SK-N-SH treated with all-trans-retinoic acid at 6 μM for 48 hours (cell line): ENCODE data around the gene CYSRT1.

Experiments
- ATAC-seq: fragments of 200-7000 bp; cut with Tn5 transposase; 3 replicates; pipeline ENCODE4 v1.9.1; 2020; ENCODE audit warnings: mild to moderate bottlenecking, moderate library complexity
- ARNTL ChIP-seq: fragments of 450-650 bp; formaldehyde crosslinking; IDR thresholded peaks from 2 replicates; pipeline ENCODE4 v1.5.0; 2020; ENCODE audit warnings: low read depth, mild to moderate bottlenecking, moderate library complexity, borderline replicate concordance
- CSDC2 ChIP-seq: fragments of 250-450 bp; sonication (Bioruptor Pico); IDR thresholded peaks from 2 replicates; pipeline ENCODE4 v1.5.0; 2020; ENCODE audit warnings: mild to moderate bottlenecking, moderate library complexity
- ESRRG ChIP-seq: fragments of 250-450 bp; sonication (Bioruptor Pico); IDR thresholded peaks from 2 replicates; pipeline ENCODE4 v1.6.1; 2021; ENCODE audit warnings: mild to moderate bottlenecking
- GLIS3 ChIP-seq: fragments of 250-450 bp; sonication (Bioruptor Pico); IDR thresholded peaks from 2 replicates; pipeline ENCODE4 v1.5.0; 2020; ENCODE audit warnings: mild to moderate bottlenecking, moderate library complexity
- ISL1 ChIP-seq: fragments of 250-450 bp; sonication (Bioruptor Pico); IDR thresholded peaks from 2 replicates; pipeline ENCODE4 v2.1.2; 2022; ENCODE audit warnings: mild to moderate bottlenecking, moderate library complexity
- OSR1 ChIP-seq: fragments of 250-450 bp; sonication (Bioruptor Pico); IDR thresholded peaks from 2 replicates; pipeline ENCODE4 v1.8.0; 2022; ENCODE audit warnings: moderate library complexity, mild to moderate bottlenecking, inconsistent platforms
- POU6F1 ChIP-seq: fragments of 250-450 bp; sonication (Bioruptor Pico); IDR thresholded peaks from 2 replicates; pipeline ENCODE4 v1.8.0; 2021; ENCODE audit warnings: low read depth, mild to moderate bottlenecking, moderate library complexity, borderline replicate concordance
- RARB ChIP-seq: fragments of 250-450 bp; sonication (Bioruptor Pico); IDR thresholded peaks from 2 replicates; pipeline ENCODE4 v1.8.0; 2021; ENCODE audit warnings: mild to moderate bottlenecking, moderate library complexity
- SNAI2 ChIP-seq: fragments of 250-450 bp; sonication (Bioruptor Pico); IDR thresholded peaks from 2 replicates; pipeline ENCODE4 v1.5.0; 2020; ENCODE audit warnings: mild to moderate bottlenecking, moderate library complexity
- TCF4 ChIP-seq: fragments of 250-450 bp; sonication (Bioruptor Pico); IDR thresholded peaks from 2 replicates; pipeline ENCODE4 v1.8.0; 2021; ENCODE audit warnings: mild to moderate bottlenecking, moderate library complexity, borderline replicate concordance
- TOX ChIP-seq: fragments of 250-450 bp; sonication (Bioruptor Pico); IDR thresholded peaks from 2 replicates; pipeline ENCODE4 v1.8.0; 2021; ENCODE audit warnings: mild to moderate bottlenecking, moderate library complexity, borderline replicate concordance
- ZC3H10 ChIP-seq: fragments of 250-450 bp; sonication (Bioruptor Pico); IDR thresholded peaks from 2 replicates; pipeline ENCODE4 v1.5.1; 2021; ENCODE audit warnings: mild to moderate bottlenecking, moderate library complexity
- ZFP30 ChIP-seq: fragments of 450-650 bp; formaldehyde crosslinking; IDR thresholded peaks from 2 replicates; pipeline ENCODE4 v1.5.0; 2022; ENCODE audit warnings: mild to moderate bottlenecking, moderate library complexity
- ZNF70 ChIP-seq: fragments of 450-650 bp; formaldehyde crosslinking; IDR thresholded peaks from 2 replicates; pipeline ENCODE4 v1.5.0; 2020; ENCODE audit warnings: mild to moderate bottlenecking, moderate library complexity
- ZNF8 ChIP-seq: fragments of 450-650 bp; formaldehyde crosslinking; IDR thresholded peaks from 2 replicates; pipeline ENCODE4 v1.5.0; 2020; ENCODE audit warnings: mild to moderate bottlenecking, moderate library complexity
- TF ChIP-seq, protein P1 (sequence below): fragments of 250-450 bp; sonication (Bioruptor Pico); IDR thresholded peaks from 2 replicates; pipeline ENCODE4 v1.8.0; 2020; ENCODE audit warnings: mild to moderate bottlenecking, moderate library complexity, borderline replicate concordance
- TF ChIP-seq, protein P2 (sequence below): fragments of 250-450 bp; sonication (Bioruptor Pico); IDR thresholded peaks from 2 replicates; pipeline ENCODE4 v1.5.0; 2020; ENCODE audit warnings: mild to moderate bottlenecking, moderate library complexity

The CYSRT1 gene

GRCh38 chr9:137213160-137214060, 11.6 kb upstream of the CYSRT1 start (continued):
- TF ChIP-seq, protein P1, sequence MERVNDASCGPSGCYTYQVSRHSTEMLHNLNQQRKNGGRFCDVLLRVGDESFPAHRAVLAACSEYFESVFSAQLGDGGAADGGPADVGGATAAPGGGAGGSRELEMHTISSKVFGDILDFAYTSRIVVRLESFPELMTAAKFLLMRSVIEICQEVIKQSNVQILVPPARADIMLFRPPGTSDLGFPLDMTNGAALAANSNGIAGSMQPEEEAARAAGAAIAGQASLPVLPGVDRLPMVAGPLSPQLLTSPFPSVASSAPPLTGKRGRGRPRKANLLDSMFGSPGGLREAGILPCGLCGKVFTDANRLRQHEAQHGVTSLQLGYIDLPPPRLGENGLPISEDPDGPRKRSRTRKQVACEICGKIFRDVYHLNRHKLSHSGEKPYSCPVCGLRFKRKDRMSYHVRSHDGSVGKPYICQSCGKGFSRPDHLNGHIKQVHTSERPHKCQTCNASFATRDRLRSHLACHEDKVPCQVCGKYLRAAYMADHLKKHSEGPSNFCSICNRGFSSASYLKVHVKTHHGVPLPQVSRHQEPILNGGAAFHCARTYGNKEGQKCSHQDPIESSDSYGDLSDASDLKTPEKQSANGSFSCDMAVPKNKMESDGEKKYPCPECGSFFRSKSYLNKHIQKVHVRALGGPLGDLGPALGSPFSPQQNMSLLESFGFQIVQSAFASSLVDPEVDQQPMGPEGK: no peak
- TF ChIP-seq ESRRG (CRISPR knock-in tag) (no peak), ISL1 (CRISPR knock-in tag) (no peak), OSR1 (CRISPR knock-in tag) (no peak), SNAI2 (CRISPR knock-in tag) (no peak)
- TF ChIP-seq, protein P2, sequence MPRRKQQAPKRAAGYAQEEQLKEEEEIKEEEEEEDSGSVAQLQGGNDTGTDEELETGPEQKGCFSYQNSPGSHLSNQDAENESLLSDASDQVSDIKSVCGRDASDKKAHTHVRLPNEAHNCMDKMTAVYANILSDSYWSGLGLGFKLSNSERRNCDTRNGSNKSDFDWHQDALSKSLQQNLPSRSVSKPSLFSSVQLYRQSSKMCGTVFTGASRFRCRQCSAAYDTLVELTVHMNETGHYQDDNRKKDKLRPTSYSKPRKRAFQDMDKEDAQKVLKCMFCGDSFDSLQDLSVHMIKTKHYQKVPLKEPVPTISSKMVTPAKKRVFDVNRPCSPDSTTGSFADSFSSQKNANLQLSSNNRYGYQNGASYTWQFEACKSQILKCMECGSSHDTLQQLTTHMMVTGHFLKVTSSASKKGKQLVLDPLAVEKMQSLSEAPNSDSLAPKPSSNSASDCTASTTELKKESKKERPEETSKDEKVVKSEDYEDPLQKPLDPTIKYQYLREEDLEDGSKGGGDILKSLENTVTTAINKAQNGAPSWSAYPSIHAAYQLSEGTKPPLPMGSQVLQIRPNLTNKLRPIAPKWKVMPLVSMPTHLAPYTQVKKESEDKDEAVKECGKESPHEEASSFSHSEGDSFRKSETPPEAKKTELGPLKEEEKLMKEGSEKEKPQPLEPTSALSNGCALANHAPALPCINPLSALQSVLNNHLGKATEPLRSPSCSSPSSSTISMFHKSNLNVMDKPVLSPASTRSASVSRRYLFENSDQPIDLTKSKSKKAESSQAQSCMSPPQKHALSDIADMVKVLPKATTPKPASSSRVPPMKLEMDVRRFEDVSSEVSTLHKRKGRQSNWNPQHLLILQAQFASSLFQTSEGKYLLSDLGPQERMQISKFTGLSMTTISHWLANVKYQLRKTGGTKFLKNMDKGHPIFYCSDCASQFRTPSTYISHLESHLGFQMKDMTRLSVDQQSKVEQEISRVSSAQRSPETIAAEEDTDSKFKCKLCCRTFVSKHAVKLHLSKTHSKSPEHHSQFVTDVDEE: no peak

GRCh38 chr9:137214620-137215019, 10.4 kb upstream of the CYSRT1 start:
- TF ChIP-seq OSR1 (CRISPR knock-in tag) (no peak), TCF4 (CRISPR knock-in tag) (no peak), GLIS3 (no peak), ZC3H10 (CRISPR knock-in tag) (no peak), ISL1 (CRISPR knock-in tag) (no peak)

GRCh38 chr9:137215196-137215986, 9.6 kb upstream of the CYSRT1 start:
- no peak for ATAC-seq
- TF ChIP-seq CSDC2 (CRISPR knock-in tag): no peak
- no peak for TF ChIP-seq RARB (CRISPR knock-in tag)
- no peak for TF ChIP-seq ARNTL (CRISPR knock-in tag)
- no peak for TF ChIP-seq ESRRG (CRISPR knock-in tag)
- TF ChIP-seq, protein P1: no peak
- TF ChIP-seq, all 23 proteins: peak for 0

More at GRCh38 chr9:137214620-137215019, 10.4 kb upstream of the CYSRT1 start:
- no peak for ATAC-seq

DNA sequence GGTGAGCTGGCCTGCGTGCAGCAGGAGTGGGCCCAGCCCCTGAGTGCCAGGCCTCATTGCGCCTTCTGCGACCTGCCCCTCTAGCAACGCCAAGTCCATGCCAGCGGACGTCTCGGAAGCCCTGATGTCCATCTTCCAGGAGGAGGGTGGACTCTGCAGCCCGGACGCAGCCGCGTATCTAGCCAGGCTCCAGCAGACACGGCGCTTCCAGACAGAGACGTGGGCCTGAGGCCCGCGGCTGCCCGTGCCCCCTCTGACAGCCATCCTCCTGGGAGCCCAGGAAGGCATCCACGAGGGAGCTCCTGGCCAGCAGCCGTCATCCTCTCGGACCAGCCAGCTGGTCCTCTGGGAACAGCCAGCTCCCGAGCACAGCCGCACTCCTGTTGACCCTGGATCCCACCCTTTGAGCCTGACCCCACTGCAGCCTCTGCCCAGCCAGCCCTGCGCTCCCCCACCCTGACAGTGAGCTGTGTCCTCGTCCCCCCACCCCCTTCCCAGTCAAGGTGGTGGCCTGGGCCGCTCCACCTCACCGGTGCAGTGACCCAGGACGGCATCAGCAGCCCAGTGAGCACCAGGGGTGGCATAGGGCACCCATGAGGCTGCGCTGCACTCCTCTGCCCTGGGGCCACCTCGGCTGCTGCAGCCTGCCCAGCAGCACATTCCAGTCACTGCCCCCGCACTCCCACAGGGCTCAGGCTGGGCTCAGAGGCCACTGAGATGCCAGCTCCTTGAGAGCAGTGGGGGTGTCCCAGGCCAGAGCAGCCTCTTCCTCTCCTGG, 8.6 kb upstream of the CYSRT1 start:
- TF ChIP-seq GLIS3 (no peak), TCF4 (CRISPR knock-in tag) (no peak), OSR1 (CRISPR knock-in tag) (no peak)
- TF ChIP-seq, all 23 proteins: peak for 0
- no peak for ATAC-seq

DNA sequence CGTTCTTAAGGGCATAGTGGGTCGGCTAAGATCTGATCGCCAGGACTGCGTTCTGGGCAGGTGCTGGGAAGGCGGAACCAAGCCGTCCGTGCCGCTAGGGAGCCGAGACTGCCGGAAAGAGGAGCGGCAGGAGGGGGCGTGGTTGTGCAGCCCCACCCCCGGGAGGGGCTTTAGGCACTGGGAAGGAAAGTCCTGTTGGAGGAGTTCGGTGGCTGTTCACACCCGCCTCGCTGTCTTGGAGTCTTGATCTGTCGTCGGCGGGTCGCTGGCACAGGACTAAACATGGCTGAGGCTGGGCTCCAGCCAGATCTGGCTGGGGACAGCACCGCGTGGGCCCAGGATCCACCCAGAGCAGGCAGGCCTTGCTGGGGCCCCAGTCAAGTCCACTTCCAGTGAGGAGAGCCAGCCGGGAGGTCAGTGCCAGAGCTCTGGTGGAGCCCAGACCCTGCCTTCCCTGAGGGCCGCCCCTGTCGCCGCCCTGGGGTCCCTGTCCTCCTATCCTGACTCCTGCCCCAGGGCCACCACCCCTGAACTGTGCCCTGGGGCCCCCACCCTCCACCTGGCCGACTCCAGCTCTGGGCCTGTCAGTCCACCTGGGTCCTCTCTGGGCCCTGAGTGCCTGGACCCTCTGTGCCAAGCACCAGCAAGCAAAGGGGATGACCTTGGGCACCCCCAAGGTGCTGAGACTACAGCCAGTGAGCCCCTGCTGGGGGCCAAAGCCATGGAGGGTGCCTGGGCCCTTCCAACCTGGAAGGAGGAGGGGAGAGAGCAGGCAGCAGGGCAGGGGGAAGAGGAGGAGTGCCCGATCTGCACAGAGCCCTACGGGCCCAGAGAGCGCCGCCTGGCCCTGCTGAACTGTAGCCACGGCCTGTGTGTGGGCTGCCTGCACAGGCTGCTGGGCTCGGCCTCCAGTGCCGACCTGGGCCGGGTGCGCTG, 7.4 kb upstream of the CYSRT1 start:
- TF ChIP-seq GLIS3 (no peak), CSDC2 (CRISPR knock-in tag) (no peak), ZNF8 (CRISPR knock-in tag) (no peak), ZFP30 (CRISPR knock-in tag) (no peak), OSR1 (CRISPR knock-in tag) (no peak), ISL1 (CRISPR knock-in tag) (no peak), RARB (CRISPR knock-in tag) (no peak), ZNF70 (CRISPR knock-in tag) (no peak), TOX (CRISPR knock-in tag) (no peak), POU6F1 (CRISPR knock-in tag) (no peak), TCF4 (CRISPR knock-in tag) (no peak)
- TF ChIP-seq, all 23 proteins: peak for 0
- no peak for ATAC-seq
